Measurements from ENCODE around the gene MRPL45. TPM values are rescaled to one million over a fixed set of nuclear protein-coding genes. Genes with fewer than 3 reads are reported as not detected.

MRPL45 gene
- polyA plus RNA-seq, 1 of the 3 experiments (the other 2 are of a cell fraction), result 35.5 TPM

- Histone ChIP-seq H3K4me3 (ENCODE audit: low read depth in 2 of 2, low read length in 1 of 2) (no peak overlapping the region), H3K4me1 (ENCODE audit: control insufficient read depth in 1 of 2, insufficient read depth in 2 of 2, low read depth in 1 of 2, low read length in 1 of 2) (peaks cover 7 to 11% of the 10 kb centered on the region in 2 experiments; a peak in 1 of 4 replicates), H4K20me1 (ENCODE audit: insufficient read depth) (peaks cover 24% of the 10 kb centered on the region), H3K9ac (no peak overlapping the region), H3K9me2 (no peaks in the 10 kb centered on the region), H3F3A (replicated peaks; ENCODE audit: insufficient read depth) (peaks cover 14% of the 10 kb centered on the region), H3K4me2 (no peak overlapping the region), H3K27ac (ENCODE audit: low read depth in 2 of 2, low read length in 1 of 2) (no peak overlapping the region), H2AFZ (ENCODE audit: low read depth) (no peak overlapping the region), H3K9me3 (no peaks in the 10 kb centered on the region), H3K79me2 (ENCODE audit: insufficient read depth) (peaks cover 29% of the 10 kb centered on the region), H3K27me3 (ENCODE audit: insufficient read depth) (no peaks in the 10 kb centered on the region), H3K36me3 (replicated peaks in 1 of 2; ENCODE audit: control insufficient read depth in 1 of 2, insufficient read depth in 2 of 2, low read length in 1 of 2) (no peaks in the 10 kb centered on the region)
- 96% methylated on average over 2 of the region's 2 CpGs for WGBS (ENCODE audit: low lambda C conversion rate)
- ChIA-PET CTCF (interaction anchor here (1.1 to 24.7 kb wide), 13 partner anchors 20 to 319 kb away, joined by 3 to 423 read pairs (median 6); no protein-coding TSS in a partner anchor), POLR2A (interaction anchor here (1.3 to 1.9 kb wide), 3 partner anchors 59 to 66 kb away, joined by 4 to 15 read pairs (median 5); no protein-coding TSS in a partner anchor)
- DNase-seq, result no peak
- TF ChIP-seq MAX (IDR thresholded peaks at IDR 0.05; ENCODE audit: low read depth) (no peak), USF1 (IDR thresholded peaks at IDR 0.05; ENCODE audit: borderline replicate concordance, low read depth) (no peak), PBX3 (IDR thresholded peaks at IDR 0.05) (no peak), TEAD4 (IDR thresholded peaks at IDR 0.05; ENCODE audit: borderline replicate concordance, insufficient read depth) (no peak)
Measured at GRCh38 chr17:38350035-38350434, 53.1 kb downstream of the MRPL45 start.

- Histone ChIP-seq H3K27me3 (ENCODE audit: insufficient read depth) (no peaks in the 10 kb centered on the region), H4K20me1 (ENCODE audit: insufficient read depth) (peaks cover 39% of the 10 kb centered on the region), H3K79me2 (ENCODE audit: insufficient read depth) (peaks cover 45% of the 10 kb centered on the region), H3K4me3 (ENCODE audit: low read depth in 2 of 2, low read length in 1 of 2) (peak within 1 kb of the TSS; percentile 68 to 77), H3K36me3 (replicated peaks in 1 of 2; ENCODE audit: control insufficient read depth in 1 of 2, insufficient read depth in 2 of 2, low read length in 1 of 2) (no peaks in the 10 kb centered on the region), H3K9me2 (no peaks in the 10 kb centered on the region), H3F3A (replicated peaks; ENCODE audit: insufficient read depth) (peaks cover 14% of the 10 kb centered on the region), H3K9ac (peak within 1 kb of the TSS; percentile 78), H2AFZ (ENCODE audit: low read depth) (peak within 1 kb of the TSS; percentile 84), H3K4me2 (peak within 1 kb of the TSS; percentile 89), H3K27ac (ENCODE audit: low read depth in 2 of 2, low read length in 1 of 2) (peak within 1 kb of the TSS; percentile 58 to 70), H3K9me3 (no peaks in the 10 kb centered on the region), H3K4me1 (ENCODE audit: control insufficient read depth in 1 of 2, insufficient read depth in 2 of 2, low read depth in 1 of 2, low read length in 1 of 2) (peaks cover 7 to 15% of the 10 kb centered on the region in 2 experiments; a peak in 1 of 4 replicates)
- CTCF ChIA-PET, result interaction anchor here (1.0 to 24.7 kb wide), 5 partner anchors 21 to 92 kb away, joined by 3 to 423 read pairs (median 6); no protein-coding TSS in a partner anchor
- WGBS (ENCODE audit: low lambda C conversion rate), result 12% methylated on average over 25 of the region's 84 CpGs
- peak; percentile 96 for DNase-seq
- POLR2A ChIA-PET, result interaction anchor here (0.6 to 1.6 kb wide), 6 partner anchors 10 to 68 kb away, joined by 4 to 7 read pairs (median 4); no protein-coding TSS in a partner anchor
- TF ChIP-seq ZBTB33 (IDR thresholded peaks at IDR 0.05; ENCODE audit: borderline replicate concordance, low read depth) (no peak), TAF1 (IDR thresholded peaks at IDR 0.05; ENCODE audit: borderline replicate concordance, low read depth, low read length) (no peak), RCOR1 (IDR thresholded peaks at IDR 0.05; ENCODE audit: low read length) (peak; percentile 37), MXI1 (IDR thresholded peaks at IDR 0.05; ENCODE audit: low read depth, low read length) (peak; percentile 82; the same call in 1 of the 2 replicates), NRF1 (IDR thresholded peaks at IDR 0.05; ENCODE audit: low read depth, low read length) (peak; percentile 26; the same call in 1 of the 2 replicates), GABPA (IDR thresholded peaks at IDR 0.05; ENCODE audit: low read depth) (peak; percentile 72), CHD2 (IDR thresholded peaks at IDR 0.05; ENCODE audit: low read length, partially characterized antibody) (peak; percentile 58), GATA2 (CRISPR knock-in tag; IDR thresholded peaks at IDR 0.05) (no peak), MAX (IDR thresholded peaks at IDR 0.05; ENCODE audit: low read depth) (peak; percentile 84), FOXM1 (IDR thresholded peaks at IDR 0.05; ENCODE audit: low read depth) (no peak), POLR2AphosphoS5 (IDR thresholded peaks at IDR 0.05; ENCODE audit: low read depth, low read length) (peak; percentile 73), SIN3A (IDR thresholded peaks at IDR 0.05; ENCODE audit: borderline replicate concordance, low read depth, low read length) (no peak), JUND (IDR thresholded peaks at IDR 0.05) (no peak), EP300 (IDR thresholded peaks at IDR 0.05; ENCODE audit: borderline replicate concordance in 1 of 2, low read depth in 1 of 2, low read length in 1 of 2) (no peak; a peak in 1 of 4 replicates), EZH2phosphoT487 (IDR thresholded peaks at IDR 0.05; ENCODE audit: borderline replicate concordance, low read depth) (no peak), SMC3 (IDR thresholded peaks at IDR 0.05; ENCODE audit: low read depth, low read length) (no peak), USF1 (IDR thresholded peaks at IDR 0.05; ENCODE audit: borderline replicate concordance, low read depth) (no peak), ELF1 (IDR thresholded peaks at IDR 0.05) (0 out of 2 replicates have a peak, but pooled peaks have one; percentile 34)
Measured at GRCh38 chr17:38351412-38352222, 54.6 kb downstream of the MRPL45 start, which contains the start of gene SOCS7. Gene SOCS7, plus strand, starts transcription at chr17:38351844. Its CDS starts 209 bp downstream, at chr17:38352053.

Data from SK-N-SH (cell line).